A673 (cell line): ENCODE measurements around the gene ZC3H7B.

ENCODE experiments used
- EZH2 ChIP-seq: fragments of 200-600 bp; sonication (generic); IDR thresholded peaks from 2 replicates; pipeline ENCODE4 v1.6.1; 2017; ENCODE audit warnings: borderline replicate concordance, low read depth, mild to moderate bottlenecking, mixed read lengths, antibody characterized with exemption, low read length; ENCODE audit not compliant: poor library complexity, severe bottlenecking
- TF ChIP-seq, protein P1 (sequence below): fragments of 300-800, 200-600 bp; sonication (generic); conservative IDR thresholded peaks from 2 replicates; pipeline ENCODE4 v1.5.1; 2017; ENCODE audit warnings: low read depth, mild to moderate bottlenecking, antibody characterized with exemption, low read length, moderate library complexity, mixed read lengths

DNA sequence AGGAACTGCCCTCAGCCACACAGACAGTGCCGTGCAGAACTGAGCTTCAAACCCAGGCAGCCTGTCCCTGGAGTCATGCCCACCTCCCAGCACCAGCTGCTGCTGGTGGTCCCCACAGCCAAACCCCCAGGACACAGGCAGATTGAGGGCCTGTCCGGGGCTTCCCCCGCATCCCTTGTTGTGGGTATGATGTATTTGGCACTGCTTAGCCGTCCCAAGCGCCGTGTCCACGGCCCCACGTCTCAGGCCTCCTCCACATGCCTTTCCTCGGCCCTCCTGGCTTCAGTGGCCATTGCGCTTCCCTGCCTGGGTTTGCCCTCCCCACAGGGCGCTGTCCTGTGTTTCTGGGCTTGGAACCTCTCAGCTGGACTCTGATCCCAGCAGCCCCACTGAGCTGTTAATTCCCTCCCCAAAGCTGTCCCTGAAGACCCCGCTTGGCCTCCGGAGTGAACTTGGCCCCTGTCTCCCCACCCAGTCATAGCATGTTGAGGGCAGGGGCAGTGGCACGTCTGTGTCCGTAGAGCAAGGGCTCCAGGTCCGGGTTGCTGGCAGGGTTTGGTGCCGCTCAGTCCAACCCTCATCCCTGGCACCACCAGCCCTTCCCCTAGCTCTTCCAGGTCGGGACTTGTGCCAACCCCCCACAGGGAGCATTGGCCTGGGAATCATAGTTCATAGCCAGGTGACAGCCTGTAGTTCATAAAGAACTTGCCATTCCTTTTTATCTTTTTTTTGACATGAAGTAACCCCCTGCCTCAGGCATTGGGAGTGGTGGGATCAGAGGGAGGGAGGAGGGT lies 45.9 kb downstream of the ZC3H7B start:
- TF ChIP-seq, protein P1, sequence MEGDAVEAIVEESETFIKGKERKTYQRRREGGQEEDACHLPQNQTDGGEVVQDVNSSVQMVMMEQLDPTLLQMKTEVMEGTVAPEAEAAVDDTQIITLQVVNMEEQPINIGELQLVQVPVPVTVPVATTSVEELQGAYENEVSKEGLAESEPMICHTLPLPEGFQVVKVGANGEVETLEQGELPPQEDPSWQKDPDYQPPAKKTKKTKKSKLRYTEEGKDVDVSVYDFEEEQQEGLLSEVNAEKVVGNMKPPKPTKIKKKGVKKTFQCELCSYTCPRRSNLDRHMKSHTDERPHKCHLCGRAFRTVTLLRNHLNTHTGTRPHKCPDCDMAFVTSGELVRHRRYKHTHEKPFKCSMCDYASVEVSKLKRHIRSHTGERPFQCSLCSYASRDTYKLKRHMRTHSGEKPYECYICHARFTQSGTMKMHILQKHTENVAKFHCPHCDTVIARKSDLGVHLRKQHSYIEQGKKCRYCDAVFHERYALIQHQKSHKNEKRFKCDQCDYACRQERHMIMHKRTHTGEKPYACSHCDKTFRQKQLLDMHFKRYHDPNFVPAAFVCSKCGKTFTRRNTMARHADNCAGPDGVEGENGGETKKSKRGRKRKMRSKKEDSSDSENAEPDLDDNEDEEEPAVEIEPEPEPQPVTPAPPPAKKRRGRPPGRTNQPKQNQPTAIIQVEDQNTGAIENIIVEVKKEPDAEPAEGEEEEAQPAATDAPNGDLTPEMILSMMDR, result no peak
- no peak for TF ChIP-seq EZH2
